ENCODE data around the gene MCTP1.
"Not testable (repeated sequence)": the region's sequence is repeated elsewhere in the genome, so short reads cannot be mapped to it uniquely, and the experiment has no call there.

MCTP1 gene

GRCh38 chr5:95022967-95023695 is 261.8 kb downstream of the MCTP1 start:
- DNase-seq: no peak

- no peak for DNase-seq
These were observed 264.5 kb downstream of the MCTP1 start for GRCh38 chr5:95020345-95020744.

DNA sequence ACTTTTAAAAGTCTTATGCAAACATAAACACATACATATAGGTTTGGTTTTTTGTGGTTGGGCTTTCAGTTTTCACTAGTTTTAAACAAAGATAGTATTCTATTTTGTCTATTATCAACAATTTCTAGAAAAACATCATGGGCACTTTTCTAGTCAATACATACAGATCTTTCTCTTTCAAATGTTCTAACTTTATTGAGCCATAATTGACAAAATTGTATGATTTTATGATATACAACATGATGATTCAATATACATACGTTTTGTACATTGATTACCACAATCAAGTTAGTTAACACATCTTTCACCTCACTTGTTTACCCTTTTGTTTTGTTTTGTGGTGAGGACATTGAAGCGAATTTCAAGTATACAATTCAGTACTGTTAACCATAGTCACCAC is 265.9 kb downstream of the MCTP1 start:
- no peak for DNase-seq

- no peak for DNase-seq
These were observed 266.4 kb downstream of the MCTP1 start for GRCh38 chr5:95018511-95018910.

GRCh38 chr5:95009812-95010211 is 275.1 kb downstream of the MCTP1 start:
- no peak for DNase-seq

GRCh38 chr5:95007921-95008597 is 276.8 kb downstream of the MCTP1 start:
- no peak for DNase-seq

DNA sequence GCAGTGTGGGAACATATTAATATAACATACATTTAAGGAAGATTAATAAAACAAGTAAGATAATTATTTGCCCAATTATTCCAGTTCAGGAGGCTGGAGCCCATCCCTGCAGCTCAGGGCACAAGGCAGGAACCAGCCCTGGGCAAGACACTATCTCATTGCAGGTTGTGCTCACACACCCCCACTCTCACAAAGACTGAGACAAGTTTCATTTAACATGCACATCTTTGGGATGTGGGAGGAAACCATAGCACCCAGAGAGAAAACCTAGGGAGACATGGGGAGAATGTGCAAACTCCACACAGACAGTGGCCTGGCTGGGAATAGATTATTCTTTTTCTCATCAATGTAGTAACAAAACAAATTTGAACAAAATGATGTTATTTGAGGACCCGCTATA is 279.1 kb downstream of the MCTP1 start:
- DNase-seq: no peak

- DNase-seq: no peak
These were observed 286.2 kb downstream of the MCTP1 start for GRCh38 chr5:94998670-94999069.

DNA sequence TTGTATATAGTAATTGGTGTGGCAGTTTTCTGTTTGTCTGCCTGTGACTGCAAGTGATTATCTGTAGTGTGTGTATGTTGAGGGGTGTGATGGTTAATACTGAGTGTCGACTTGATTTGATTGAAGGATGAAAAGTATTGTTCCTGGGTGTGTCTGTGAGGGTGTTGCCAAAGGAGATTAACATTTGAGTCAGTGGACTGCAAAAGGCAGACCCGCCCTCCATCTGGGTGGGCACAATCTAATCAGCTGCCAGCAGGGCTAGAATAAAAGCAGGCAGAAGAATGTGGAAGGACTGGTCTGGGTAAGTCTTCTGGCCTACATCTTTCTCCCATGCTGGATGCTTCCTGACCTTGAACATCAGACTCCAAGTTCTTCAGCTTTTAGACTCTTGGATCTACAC is 290.4 kb downstream of the MCTP1 start:
- DNase-seq: not testable (repeated sequence)

DNA sequence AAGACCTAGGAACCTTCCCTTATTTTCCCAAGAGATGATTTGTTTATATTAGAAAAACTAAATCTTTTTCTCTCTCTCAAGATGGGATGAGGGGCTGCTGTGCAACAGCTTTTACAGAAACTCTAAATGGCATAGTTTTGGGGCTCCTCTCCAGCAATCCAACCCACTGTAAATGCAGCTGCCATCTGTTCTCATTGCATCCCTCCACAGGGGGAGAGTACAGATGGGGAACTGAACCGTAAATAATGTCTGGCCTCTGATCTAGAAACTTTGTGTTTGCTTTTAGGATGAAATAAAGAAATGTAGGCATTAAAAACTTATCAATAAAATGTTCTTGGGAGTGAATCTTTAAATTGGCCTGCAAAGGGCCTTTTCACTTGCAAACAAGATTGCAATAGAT is 291.4 kb downstream of the MCTP1 start:
- no peak for DNase-seq

DNA sequence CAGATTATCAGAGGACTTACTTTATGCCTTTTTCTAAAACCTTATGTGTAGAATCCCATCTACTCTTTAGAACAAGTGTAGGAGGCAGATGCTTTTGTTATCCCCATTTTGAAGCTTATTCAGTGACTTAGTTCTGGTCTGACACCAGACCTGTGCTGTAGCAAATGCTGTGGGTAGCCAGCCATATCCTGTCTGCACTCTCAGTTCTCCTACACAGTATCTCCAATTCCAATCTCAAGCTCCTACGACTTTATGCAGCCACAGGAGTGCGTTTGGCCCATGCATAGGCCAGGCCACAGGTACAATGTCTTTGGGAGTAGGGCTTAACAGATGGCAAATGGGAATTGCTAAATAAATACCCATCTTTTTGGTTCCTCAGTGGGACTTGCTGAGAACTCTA is 292.6 kb downstream of the MCTP1 start:
- DNase-seq: no peak

DNA sequence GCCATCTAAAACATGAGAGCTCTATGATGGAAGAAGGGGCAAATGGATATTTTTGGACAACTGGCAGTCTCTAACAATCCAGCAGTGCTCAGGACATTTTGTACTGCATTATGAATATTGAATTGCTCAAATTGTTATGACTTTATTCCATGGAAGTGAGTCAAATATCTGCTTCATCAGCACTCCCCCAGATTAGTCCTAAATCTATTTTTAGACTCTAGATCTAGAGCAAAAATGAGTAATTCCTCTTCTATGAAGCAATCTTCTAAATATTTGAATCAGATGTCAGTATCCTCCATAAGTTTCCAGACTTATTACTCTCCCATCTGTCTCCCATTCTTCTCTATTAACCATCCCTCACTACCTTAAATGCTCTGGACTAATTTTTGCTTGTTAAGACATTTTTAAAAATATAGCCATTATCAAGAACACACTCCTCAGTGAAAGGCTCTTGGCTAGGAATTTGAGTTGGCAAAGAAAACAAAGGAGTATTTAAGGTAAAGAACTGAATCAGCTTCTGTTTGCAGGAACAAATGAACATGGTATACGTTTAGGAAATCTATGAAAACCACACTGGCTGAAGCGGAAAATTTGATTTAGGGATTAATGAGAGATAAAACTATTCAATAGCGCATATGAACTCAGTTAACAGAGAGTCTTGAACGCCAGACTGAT is 300.9 kb downstream of the MCTP1 start:
- no peak for DNase-seq

DNA sequence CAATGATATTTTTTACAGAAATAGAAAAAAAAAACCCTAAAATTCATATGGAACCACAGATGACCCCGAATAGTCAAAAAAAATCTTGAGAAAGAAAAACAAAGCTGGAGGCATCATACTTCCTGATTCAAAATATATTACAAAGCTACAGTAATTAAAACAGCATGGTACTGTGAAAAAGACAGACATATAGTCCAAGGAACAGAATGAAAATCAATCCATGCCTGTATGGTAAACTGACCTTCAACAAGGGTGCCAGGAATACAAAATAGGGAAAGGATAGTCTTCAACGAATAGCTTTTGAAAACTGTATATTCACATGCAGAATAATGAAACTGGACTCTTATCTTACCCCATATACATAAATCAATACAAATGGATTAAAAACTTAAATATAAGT is 307.5 kb downstream of the MCTP1 start:
- no peak for DNase-seq

GRCh38 chr5:94976853-94977252 is 308.0 kb downstream of the MCTP1 start:
- no peak for DNase-seq

GRCh38 chr5:94972268-94972667 is 312.6 kb downstream of the MCTP1 start:
- no peak for DNase-seq

- DNase-seq: peak; percentile 2
These were observed 315.7 kb downstream of the MCTP1 start for GRCh38 chr5:94969174-94969573.

GRCh38 chr5:94968507-94969095 is 316.3 kb downstream of the MCTP1 start:
- DNase-seq: peak; percentile 3

DNA sequence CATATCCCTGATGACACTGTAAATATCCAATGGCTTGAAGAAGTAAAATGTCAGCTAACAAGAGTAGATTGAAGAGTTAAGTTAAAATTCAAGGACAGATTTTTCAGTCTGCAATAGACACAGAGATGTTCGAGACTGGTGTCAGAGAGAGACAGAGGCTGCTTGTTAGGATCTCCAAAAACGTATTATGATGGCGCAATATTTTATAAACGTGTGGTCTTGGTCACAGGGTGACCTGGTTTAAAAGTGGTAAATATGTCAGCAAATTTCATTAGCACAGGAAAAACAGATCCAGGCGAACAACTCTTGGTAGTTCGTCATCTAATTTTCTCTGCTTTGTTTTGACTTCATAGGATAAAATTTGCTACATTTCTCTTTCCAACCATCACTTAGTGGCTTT is 317.4 kb downstream of the MCTP1 start:
- no peak for DNase-seq

- not testable (repeated sequence) for DNase-seq
These were observed 325.6 kb downstream of the MCTP1 start for GRCh38 chr5:94959279-94959678.

GRCh38 chr5:94945656-94946055 is 339.2 kb downstream of the MCTP1 start:
- DNase-seq: no peak

DNA sequence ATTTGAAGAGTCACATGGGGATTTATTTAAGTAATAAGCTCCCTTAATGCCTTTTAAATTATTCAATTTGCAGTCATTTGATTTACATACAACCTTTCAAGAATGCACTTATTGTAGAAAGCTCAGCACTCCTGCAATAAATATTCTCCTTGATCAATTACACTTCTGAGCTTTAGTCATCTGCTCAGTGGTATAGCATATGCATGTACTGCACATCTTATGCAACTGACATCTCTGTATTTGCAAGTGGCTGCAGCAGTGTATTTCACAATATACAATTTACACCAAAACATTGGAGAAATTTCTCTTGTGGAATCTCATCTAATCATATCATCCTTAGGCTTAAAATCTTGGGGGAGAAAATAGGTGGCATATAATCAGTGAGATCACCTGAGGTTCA is 340.7 kb downstream of the MCTP1 start:
- no peak for DNase-seq

DNA sequence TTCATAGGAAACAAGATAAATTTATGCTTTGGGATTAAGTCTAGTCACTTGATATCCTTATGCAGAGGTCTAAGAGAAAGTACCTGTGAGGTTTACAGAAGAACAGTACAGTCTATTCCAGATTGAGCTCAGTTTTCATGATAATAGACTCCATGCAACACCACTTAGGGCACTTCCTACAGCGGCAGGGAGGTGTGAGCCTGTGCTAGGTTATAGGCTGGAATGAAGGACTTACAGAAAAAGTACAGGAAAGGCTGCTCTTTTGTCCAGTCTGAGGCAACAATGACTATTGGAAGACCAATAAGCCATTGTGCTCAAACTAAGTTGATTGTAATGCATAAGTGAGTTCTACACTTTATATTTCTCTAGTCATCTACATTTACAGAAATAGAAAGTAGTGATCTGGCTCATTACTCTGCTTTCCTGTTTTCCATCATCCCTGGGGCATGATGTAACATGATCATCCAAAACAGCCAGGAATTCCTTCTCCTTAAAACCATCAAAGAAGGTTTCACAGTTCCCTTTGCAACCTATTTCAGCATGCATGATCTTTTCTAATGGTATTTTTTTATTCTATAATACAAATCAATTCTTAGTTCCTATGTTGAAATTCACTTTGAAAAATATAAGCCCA is 343.7 kb downstream of the MCTP1 start:
- DNase-seq: no peak

DNA sequence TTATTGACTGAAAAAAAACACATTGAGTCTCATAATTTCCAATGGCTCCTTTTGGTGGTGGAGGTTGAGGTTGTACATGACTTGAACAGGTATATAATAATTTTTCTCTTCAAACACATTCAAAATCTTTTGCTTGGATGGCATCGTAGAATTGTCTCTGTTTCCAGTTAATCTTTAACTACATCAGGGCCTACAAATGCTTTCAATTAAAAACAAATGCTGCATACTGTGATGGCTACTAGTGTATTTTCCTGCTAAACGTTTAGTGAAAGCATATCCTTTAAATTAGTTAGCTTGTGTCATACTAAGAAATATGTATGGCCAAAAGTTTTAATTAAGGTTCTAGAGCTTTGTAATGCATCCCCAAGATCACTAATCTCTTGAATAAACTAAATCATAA is 352.6 kb downstream of the MCTP1 start:
- no peak for DNase-seq
